Measurements from ENCODE around the gene DAG1. TPM values are rescaled to one million over a fixed set of nuclear protein-coding genes. Genes with fewer than 3 reads are reported as not detected.
"Not testable (repeated sequence)": the region's sequence is repeated elsewhere in the genome, so short reads cannot be mapped to it uniquely, and the experiment has no call there.

The DAG1 gene
- total RNA-seq, 1 experiment from 2014 or later, result 226 TPM

DNA sequence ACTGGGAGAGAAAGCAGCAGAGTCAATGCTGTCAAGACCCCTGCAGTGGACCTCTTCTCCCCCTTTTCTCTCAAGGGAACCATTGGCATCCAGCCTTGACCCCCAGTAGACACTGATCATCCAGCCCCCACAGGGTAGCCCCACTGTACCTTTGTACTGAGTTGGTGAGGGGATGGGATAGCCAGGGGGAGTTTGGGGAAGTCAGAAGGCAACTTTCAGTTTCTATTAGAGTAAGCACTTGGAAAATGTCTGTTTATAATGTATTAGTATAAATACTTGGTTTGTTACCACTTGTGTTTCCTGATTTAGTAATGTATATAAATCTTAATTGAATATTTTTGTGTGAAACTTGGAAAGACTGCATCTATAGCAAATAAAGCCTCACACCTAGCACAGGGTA, 25.0 kb downstream of the DAG1 start:
- Mint-ChIP-seq H3K4me1 (ENCODE audit: low read depth, unreplicated experiment) (peaks cover 18% of the 10 kb centered on the region), H3K27me3 (ENCODE audit: unreplicated experiment) (no peaks in the 10 kb centered on the region), H3K27ac (ENCODE audit: unreplicated experiment) (no peak overlapping the region), H3K4me3 (ENCODE audit: low read depth, unreplicated experiment) (no peak overlapping the region), H3K36me3 (ENCODE audit: insufficient read depth, unreplicated experiment) (peaks cover 38% of the 10 kb centered on the region), H3K9me3 (ENCODE audit: low read depth, unreplicated experiment) (no peaks in the 10 kb centered on the region)
- no peak for DNase-seq
- CTCF ChIA-PET, result no interaction called here
- BruUV-seq (replicated peaks), result no TSS peak
- intact Hi-C loops (cut with micrococcal nuclease; ENCODE audit: unreplicated experiment), result no loop called here
- TF ChIP-seq CTCF (IDR thresholded peaks at IDR 0.05; ENCODE audit: unreplicated experiment), result no peak

DNA sequence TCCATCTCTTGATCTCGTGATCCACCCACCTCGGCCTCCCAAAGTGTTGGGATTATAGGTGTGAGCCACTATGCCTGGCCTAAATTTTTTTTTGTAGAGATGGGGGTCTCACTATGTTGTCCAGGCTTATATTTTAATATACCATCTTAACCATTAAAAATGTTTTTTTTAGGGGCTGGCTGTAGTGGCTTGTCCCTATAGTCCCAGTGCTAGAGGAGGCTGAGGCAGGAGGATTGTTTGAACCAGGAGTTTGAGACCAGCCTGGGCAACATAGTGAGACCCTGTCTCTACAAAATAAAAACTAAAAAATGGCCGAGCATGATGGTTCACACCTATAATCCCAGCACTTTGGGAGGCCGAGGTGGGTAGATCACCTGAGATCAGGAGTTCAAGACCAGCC, 26.8 kb downstream of the DAG1 start:
- H3K9me3 Mint-ChIP-seq (ENCODE audit: low read depth, unreplicated experiment); H3K27me3 Mint-ChIP-seq (ENCODE audit: unreplicated experiment); BruUV-seq (replicated peaks); H3K27ac Mint-ChIP-seq (ENCODE audit: unreplicated experiment); DNase-seq; intact Hi-C loops (cut with micrococcal nuclease; ENCODE audit: unreplicated experiment); H3K4me3 Mint-ChIP-seq (ENCODE audit: low read depth, unreplicated experiment): not testable (repeated sequence)
- Mint-ChIP-seq H3K36me3 (ENCODE audit: insufficient read depth, unreplicated experiment) (peaks cover 39% of the 10 kb centered on the region), H3K4me1 (ENCODE audit: low read depth, unreplicated experiment) (peaks cover 33% of the 10 kb centered on the region)
- CTCF ChIA-PET, result interaction anchor here (0.6 kb wide), 1 partner anchor 17 kb away, joined by 3 read pairs; no protein-coding TSS in a partner anchor

GRCh38 chr3:49497606-49498005, 27.5 kb downstream of the DAG1 start:
- peaks cover 41% of the 10 kb centered on the region for H3K4me1 Mint-ChIP-seq (ENCODE audit: low read depth, unreplicated experiment)
- intact Hi-C loops (cut with micrococcal nuclease; ENCODE audit: unreplicated experiment), result no loop called here
- peaks cover 2% of the 10 kb centered on the region for H3K9me3 Mint-ChIP-seq (ENCODE audit: low read depth, unreplicated experiment)
- H3K36me3 Mint-ChIP-seq (ENCODE audit: insufficient read depth, unreplicated experiment), result peaks cover 39% of the 10 kb centered on the region
- CTCF ChIA-PET, result interaction anchor here (1.0 kb wide), 1 partner anchor 43 kb away, joined by 5 read pairs; no protein-coding TSS in a partner anchor
- TF ChIP-seq CTCF (IDR thresholded peaks at IDR 0.05; ENCODE audit: unreplicated experiment), result no peak
- no TSS peak for BruUV-seq (replicated peaks)
- no peak overlapping the region for H3K4me3 Mint-ChIP-seq (ENCODE audit: low read depth, unreplicated experiment)
- H3K27ac Mint-ChIP-seq (ENCODE audit: unreplicated experiment), result peak overlapping the region; percentile 78
- no peak for DNase-seq
- no peaks in the 10 kb centered on the region for H3K27me3 Mint-ChIP-seq (ENCODE audit: unreplicated experiment)

DNA sequence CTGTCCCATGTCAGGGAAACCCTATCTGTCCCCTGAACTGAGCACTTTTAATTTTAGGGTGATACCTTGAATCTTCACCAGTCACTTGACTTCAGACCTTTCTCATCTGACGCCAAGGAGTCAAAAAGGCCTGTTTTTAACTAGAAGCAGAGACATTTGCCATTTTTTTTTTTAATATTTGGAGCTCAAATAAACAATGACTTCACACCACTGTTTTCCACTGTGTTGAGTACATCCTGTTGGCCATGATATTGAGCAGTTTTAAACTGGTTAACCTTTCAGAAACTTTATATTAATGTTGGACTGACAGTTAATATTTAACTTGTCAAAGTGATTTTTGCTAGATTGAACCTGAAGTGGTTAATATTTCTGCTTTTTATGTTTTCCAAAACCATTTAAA, 28.2 kb downstream of the DAG1 start:
- Mint-ChIP-seq H3K36me3 (ENCODE audit: insufficient read depth, unreplicated experiment) (peaks cover 35% of the 10 kb centered on the region), H3K4me3 (ENCODE audit: low read depth, unreplicated experiment) (no peak overlapping the region), H3K27ac (ENCODE audit: unreplicated experiment) (peak overlapping the region; percentile 78), H3K4me1 (ENCODE audit: low read depth, unreplicated experiment) (peaks cover 41% of the 10 kb centered on the region), H3K9me3 (ENCODE audit: low read depth, unreplicated experiment) (peaks cover 2% of the 10 kb centered on the region), H3K27me3 (ENCODE audit: unreplicated experiment) (no peaks in the 10 kb centered on the region)
- no TSS peak for BruUV-seq (replicated peaks)
- no peak for DNase-seq
- no peak for TF ChIP-seq CTCF (IDR thresholded peaks at IDR 0.05; ENCODE audit: unreplicated experiment)
- intact Hi-C loops (cut with micrococcal nuclease; ENCODE audit: unreplicated experiment), result no loop called here
- CTCF ChIA-PET, result interaction anchor here (0.6 to 1.0 kb wide), 3 partner anchors 44 to 484 kb away, joined by 3 to 9 read pairs (median 5); no protein-coding TSS in a partner anchor

- CTCF ChIA-PET, result interaction anchor here (0.6 to 1.1 kb wide), 3 partner anchors 10 to 485 kb away, joined by 3 to 9 read pairs (median 4); no protein-coding TSS in a partner anchor
- no peak for DNase-seq
- no peak overlapping the region for H3K27ac Mint-ChIP-seq (ENCODE audit: unreplicated experiment)
- H3K36me3 Mint-ChIP-seq (ENCODE audit: insufficient read depth, unreplicated experiment), result peaks cover 34% of the 10 kb centered on the region
- TF ChIP-seq CTCF (IDR thresholded peaks at IDR 0.05; ENCODE audit: unreplicated experiment), result no peak
- peaks cover 38% of the 10 kb centered on the region for H3K4me1 Mint-ChIP-seq (ENCODE audit: low read depth, unreplicated experiment)
- H3K27me3 Mint-ChIP-seq (ENCODE audit: unreplicated experiment), result no peaks in the 10 kb centered on the region
- H3K9me3 Mint-ChIP-seq (ENCODE audit: low read depth, unreplicated experiment), result peaks cover 2% of the 10 kb centered on the region
- no TSS peak for BruUV-seq (replicated peaks)
- no peak overlapping the region for H3K4me3 Mint-ChIP-seq (ENCODE audit: low read depth, unreplicated experiment)
- intact Hi-C loops (cut with micrococcal nuclease; ENCODE audit: unreplicated experiment), result no loop called here
These were observed 28.6 kb downstream of the DAG1 start for GRCh38 chr3:49498648-49499047.

All from Calu3 (cell line).